ENCODE data around the gene GPR21. TPM values are rescaled to one million over a fixed set of nuclear protein-coding genes. Genes with fewer than 3 reads are reported as not detected.

Gene GPR21
- total and polyA plus RNA-seq, 2 of the 13 experiments (the other 11 are each of a cell fraction or from before 2014, with no cell fraction given): 0.29 to 0.32 TPM

GRCh38 chr9:123039617-123040219 lies 6.3 kb downstream of the GPR21 start:
- no peak overlapping the region for H2AFZ ChIP-seq (ENCODE audit: low read length)
- POLR2A ChIA-PET: no interaction called here
- ATAC-seq (no peak), DNase-seq (ENCODE audit: low spot score) (no peak), FAIRE-seq (no peak)
- H3K4me3 ChIP-seq (replicated peaks in 1 of 3; ENCODE audit: insufficient read depth in 1 of 3, low read depth in 2 of 3, low read length in 3 of 3): no peak overlapping the region
- no peak overlapping the region for H3K4me2 ChIP-seq (ENCODE audit: low read depth, low read length)
- peaks cover 7 to 13% of the 10 kb centered on the region in 2 experiments; a peak in 4 of 5 replicates for H3K36me3 ChIP-seq (replicated peaks in 1 of 2; ENCODE audit: control insufficient read depth in 1 of 2, insufficient read depth in 2 of 2, low read length in 2 of 2)
- peaks cover 2% of the 10 kb centered on the region for H3K79me2 ChIP-seq (ENCODE audit: insufficient read depth, low read length)
- H4K20me1 ChIP-seq (ENCODE audit: insufficient read depth, low read length): no peaks in the 10 kb centered on the region; the same call in 1 of the 2 replicates
- no peaks in the 10 kb centered on the region for H3K27me3 ChIP-seq (ENCODE audit: control insufficient read depth in 1 of 2, insufficient read depth in 2 of 2, low read length in 2 of 2)
- in situ Hi-C loops (cut with HindIII; ENCODE audit: extremely low pct_ligation_motif_present, low pct_unique_long_range_greater_than_20kb): no loop called here
- H3K4me1 ChIP-seq (ENCODE audit: insufficient read depth, low read length): no peaks in the 10 kb centered on the region
- H3K9ac ChIP-seq (ENCODE audit: insufficient read depth, low read depth, low read length): no peak overlapping the region
- intact Hi-C loops (cut with micrococcal nuclease; ENCODE audit: unreplicated experiment): no loop called here
- no peaks in the 10 kb centered on the region for H3K9me3 ChIP-seq (ENCODE audit: low read length)
- 94% methylated on average over 1 of the region's 1 CpG for WGBS (ENCODE audit: low lambda C conversion rate)
- BruUV-seq (replicated peaks): no TSS peak
- no peak overlapping the region for H3K27ac ChIP-seq (ENCODE audit: extremely low read length, insufficient read depth, low read length)
- no peak for TF ChIP-seq HNRNPK (IDR thresholded peaks at IDR 0.05; ENCODE audit: low read depth, low read length, poor library complexity, severe bottlenecking)
- CTCF ChIA-PET (ENCODE audit: low intra/inter-chr PET ratio, low total read pairs): no interaction called here

GRCh38 chr9:123040801-123041200 lies 7.3 kb downstream of the GPR21 start:
- no peaks in the 10 kb centered on the region for H3K9me3 ChIP-seq (ENCODE audit: low read length)
- H3K36me3 ChIP-seq (replicated peaks in 1 of 2; ENCODE audit: control insufficient read depth in 1 of 2, insufficient read depth in 2 of 2, low read length in 2 of 2): peaks cover 5 to 7% of the 10 kb centered on the region in 2 experiments; a peak in 2 of 5 replicates
- in situ Hi-C loops (cut with HindIII; ENCODE audit: extremely low pct_ligation_motif_present, low pct_unique_long_range_greater_than_20kb): no loop called here
- ATAC-seq (no peak), DNase-seq (ENCODE audit: low spot score) (no peak), FAIRE-seq (no peak)
- H3K79me2 ChIP-seq (ENCODE audit: insufficient read depth, low read length): peaks cover 2% of the 10 kb centered on the region
- peaks cover 3% of the 10 kb centered on the region for H3K4me1 ChIP-seq (ENCODE audit: insufficient read depth, low read length)
- intact Hi-C loops (cut with micrococcal nuclease; ENCODE audit: unreplicated experiment): no loop called here
- ChIA-PET CTCF (ENCODE audit: low intra/inter-chr PET ratio, low total read pairs) (no interaction called here), POLR2A (no interaction called here)
- H3K27me3 ChIP-seq (ENCODE audit: control insufficient read depth in 1 of 2, insufficient read depth in 2 of 2, low read length in 2 of 2): no peaks in the 10 kb centered on the region
- no TSS peak for BruUV-seq (replicated peaks)
- 100% methylated on average over 1 of the region's 1 CpG for WGBS (ENCODE audit: low lambda C conversion rate)
- H2AFZ ChIP-seq (ENCODE audit: low read length): no peak overlapping the region
- H3K4me2 ChIP-seq (ENCODE audit: low read depth, low read length): no peak overlapping the region
- H4K20me1 ChIP-seq (ENCODE audit: insufficient read depth, low read length): no peaks in the 10 kb centered on the region; the same call in 1 of the 2 replicates
- H3K27ac ChIP-seq (ENCODE audit: extremely low read length, insufficient read depth, low read length): no peak overlapping the region
- H3K9ac ChIP-seq (ENCODE audit: insufficient read depth, low read depth, low read length): no peak overlapping the region
- no peak overlapping the region for H3K4me3 ChIP-seq (replicated peaks in 1 of 3; ENCODE audit: insufficient read depth in 1 of 3, low read depth in 2 of 3, low read length in 3 of 3)
- TF ChIP-seq GPN1 (CRISPR knock-in tag; IDR thresholded peaks at IDR 0.05; ENCODE audit: borderline replicate concordance) (no peak), NAIF1 (CRISPR knock-in tag; IDR thresholded peaks at IDR 0.05; ENCODE audit: borderline replicate concordance) (no peak), IRF2 (CRISPR knock-in tag; IDR thresholded peaks at IDR 0.05) (no peak), KAT2B (IDR thresholded peaks at IDR 0.05; ENCODE audit: borderline replicate concordance, low read depth, low read length) (no peak), KLF9 (CRISPR knock-in tag; IDR thresholded peaks at IDR 0.05; ENCODE audit: low read depth) (no peak), HNF4G (IDR thresholded peaks at IDR 0.05; ENCODE audit: borderline replicate concordance, low read depth, low read length) (no peak), HNF4G (CRISPR knock-in tag; IDR thresholded peaks at IDR 0.05; ENCODE audit: borderline replicate concordance, low read depth) (no peak), CERS6 (CRISPR knock-in tag; IDR thresholded peaks at IDR 0.05) (no peak), HOXA7 (CRISPR knock-in tag; IDR thresholded peaks at IDR 0.05) (no peak), RFX3 (CRISPR knock-in tag; IDR thresholded peaks at IDR 0.05) (no peak)
- TF ChIP-seq, protein P1, sequence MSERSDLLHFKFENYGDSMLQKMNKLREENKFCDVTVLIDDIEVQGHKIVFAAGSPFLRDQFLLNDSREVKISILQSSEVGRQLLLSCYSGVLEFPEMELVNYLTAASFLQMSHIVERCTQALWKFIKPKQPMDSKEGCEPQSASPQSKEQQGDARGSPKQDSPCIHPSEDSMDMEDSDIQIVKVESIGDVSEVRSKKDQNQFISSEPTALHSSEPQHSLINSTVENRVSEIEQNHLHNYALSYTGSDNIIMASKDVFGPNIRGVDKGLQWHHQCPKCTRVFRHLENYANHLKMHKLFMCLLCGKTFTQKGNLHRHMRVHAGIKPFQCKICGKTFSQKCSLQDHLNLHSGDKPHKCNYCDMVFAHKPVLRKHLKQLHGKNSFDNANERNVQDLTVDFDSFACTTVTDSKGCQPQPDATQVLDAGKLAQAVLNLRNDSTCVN (CRISPR knock-in tag; IDR thresholded peaks at IDR 0.05; ENCODE audit: borderline replicate concordance): no peak
- TF ChIP-seq, protein P2, sequence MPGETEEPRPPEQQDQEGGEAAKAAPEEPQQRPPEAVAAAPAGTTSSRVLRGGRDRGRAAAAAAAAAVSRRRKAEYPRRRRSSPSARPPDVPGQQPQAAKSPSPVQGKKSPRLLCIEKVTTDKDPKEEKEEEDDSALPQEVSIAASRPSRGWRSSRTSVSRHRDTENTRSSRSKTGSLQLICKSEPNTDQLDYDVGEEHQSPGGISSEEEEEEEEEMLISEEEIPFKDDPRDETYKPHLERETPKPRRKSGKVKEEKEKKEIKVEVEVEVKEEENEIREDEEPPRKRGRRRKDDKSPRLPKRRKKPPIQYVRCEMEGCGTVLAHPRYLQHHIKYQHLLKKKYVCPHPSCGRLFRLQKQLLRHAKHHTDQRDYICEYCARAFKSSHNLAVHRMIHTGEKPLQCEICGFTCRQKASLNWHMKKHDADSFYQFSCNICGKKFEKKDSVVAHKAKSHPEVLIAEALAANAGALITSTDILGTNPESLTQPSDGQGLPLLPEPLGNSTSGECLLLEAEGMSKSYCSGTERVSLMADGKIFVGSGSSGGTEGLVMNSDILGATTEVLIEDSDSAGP (CRISPR knock-in tag; IDR thresholded peaks at IDR 0.05; ENCODE audit: borderline replicate concordance): no peak
